A549 (cell line): ENCODE results near the gene NLGN2. TPM values are rescaled to one million over a fixed set of nuclear protein-coding genes. Genes with fewer than 3 reads are reported as not detected.

ENCODE experiments used
- ATAC-seq, 2 experiments: fragments of 200-7000 bp in 1 of 2; fragments of >200 bp in 1 of 2; cut with Nextera tagmentation in 1 of 2; cut with Tn5 transposase in 1 of 2; 3 replicates each; pipeline versions ENCODE4 v1.8.0 to v1.9.1; 2018 to 2020; ENCODE audit warnings: mild to moderate bottlenecking in 1 of 2, moderate library complexity in 1 of 2
- CTCF ChIA-PET: fragments of 300-600 bp; sonication (Branson Sonifier 250); formaldehyde crosslinking; extraction: SDS; loops from one replicate; lab custom pipeline; 2021; ENCODE audit warnings: antibody characterized with exemption, inconsistent platforms; lab: Yijun Ruan, JAX
- POLR2A ChIA-PET: fragments of 350-600 bp; formaldehyde crosslinking; extraction: SDS; loops from one replicate; lab custom pipeline; 2021; ENCODE audit warnings: antibody characterized with exemption, inconsistent platforms; lab: Yijun Ruan, JAX
- DNase-seq, 2 experiments: peaks; one replicate each; pipeline versions ENCODE4 v3.0.0 to v3.0.0-alpha.2; 2011 to 2016; ENCODE audit warnings: low read depth in 1 of 2, low spot score in 1 of 2
- FAIRE-seq: peaks from 2 replicates; lab custom pipeline; 2011; peaks lifted over from hg19 to GRCh38; lab: Jason Lieb, UNC
- H3K27ac ChIP-seq, 2 experiments: fragments of >200 bp; sonication (Bioruptor Twin); formaldehyde crosslinking; 3 replicates each; pipeline ENCODE4 v1.5.1; 2016 to 2017
- H3K4me1 ChIP-seq: fragments of >200 bp; sonication (Bioruptor Twin); formaldehyde crosslinking; 3 replicates; pipeline ENCODE4 v1.6.1; 2016
- H3K4me2 ChIP-seq: fragments of >200 bp; sonication (Bioruptor Twin); formaldehyde crosslinking; 3 replicates; pipeline ENCODE4 v1.6.1; 2016
- H3K4me3 ChIP-seq: fragments of >200 bp; sonication (Bioruptor Twin); formaldehyde crosslinking; 3 replicates; pipeline ENCODE4 v1.5.1; 2016
- H3K9me3 ChIP-seq: fragments of >200 bp; sonication (Bioruptor Twin); formaldehyde crosslinking; 3 replicates; pipeline ENCODE4 v1.6.1; 2016
- CBX2 ChIP-seq: fragments of 200-600 bp; sonication (generic); IDR thresholded peaks from 2 replicates; pipeline ENCODE4 v1.6.1; 2016; ENCODE audit warnings: low read depth, mild to moderate bottlenecking, borderline replicate concordance
- CBX8 ChIP-seq: fragments of 200-600 bp; sonication (generic); IDR thresholded peaks from 2 replicates; pipeline ENCODE4 v1.6.1; 2016
- CEBPB ChIP-seq, 2 experiments: fragments of >200 bp in 1 of 2; sonication (Bioruptor Twin) in 1 of 2; formaldehyde crosslinking in 1 of 2; IDR thresholded peaks; 2 replicates each; pipeline ENCODE4 v1.6.1; 2012 to 2016
- EHF ChIP-seq: fragments of 250-450 bp; sonication (Bioruptor Pico); IDR thresholded peaks from 2 replicates; pipeline ENCODE4 v1.5.0; 2020; ENCODE audit warnings: mild to moderate bottlenecking
- EHMT2 ChIP-seq: fragments of 200-600 bp; sonication (generic); IDR thresholded peaks from 2 replicates; pipeline ENCODE4 v1.6.1; 2016; ENCODE audit warnings: antibody characterized with exemption, low read depth, mild to moderate bottlenecking, moderate library complexity
- EP300 ChIP-seq, 2 experiments: fragments of >200 bp; sonication (Bioruptor Twin); formaldehyde crosslinking; IDR thresholded peaks; 2 replicates in 1 of 2; 3 replicates in 1 of 2; pipeline ENCODE4 v1.6.1; 2016 to 2017
- GATA3 ChIP-seq: IDR thresholded peaks from 2 replicates; pipeline ENCODE4 v1.6.1; 2012; ENCODE audit warnings: borderline replicate concordance
- HDAC2 ChIP-seq: fragments of 200-600 bp; sonication (generic); IDR thresholded peaks from 2 replicates; pipeline ENCODE4 v1.6.1; 2016
- HOXB5 ChIP-seq: fragments of 250-450 bp; sonication (Bioruptor Pico); IDR thresholded peaks from 2 replicates; pipeline ENCODE4 v1.5.0; 2020; ENCODE audit warnings: mild to moderate bottlenecking, moderate library complexity
- JUNB ChIP-seq: fragments of >200 bp; sonication (Bioruptor Twin); formaldehyde crosslinking; IDR thresholded peaks from 2 replicates; pipeline ENCODE4 v1.6.1; 2016
- NPAS2 ChIP-seq: fragments of 250-450 bp; sonication (Bioruptor Pico); IDR thresholded peaks from 2 replicates; pipeline ENCODE4 v1.8.0; 2022; ENCODE audit warnings: mild to moderate bottlenecking, moderate library complexity, borderline replicate concordance
- RAD21 ChIP-seq, 2 experiments: fragments of >200 bp in 1 of 2; sonication (Bioruptor Twin) in 1 of 2; formaldehyde crosslinking in 1 of 2; IDR thresholded peaks in 1 of 2; conservative IDR thresholded peaks in 1 of 2; 2 replicates in 1 of 2; 3 replicates in 1 of 2; pipeline ENCODE4 v1.6.1; 2012 to 2018; ENCODE audit warnings: inconsistent platforms in 1 of 2
- RARB ChIP-seq: fragments of 250-450 bp; sonication (Bioruptor Pico); IDR thresholded peaks from 2 replicates; pipeline ENCODE4 v1.8.0; 2021; ENCODE audit warnings: mild to moderate bottlenecking, moderate library complexity
- RNF2 ChIP-seq: fragments of 200-600 bp; sonication (generic); IDR thresholded peaks from 2 replicates; pipeline ENCODE4 v1.6.1; 2016; ENCODE audit warnings: low read depth, mild to moderate bottlenecking, antibody characterized with exemption, moderate library complexity, borderline replicate concordance
- ZC3H11A ChIP-seq: fragments of 450-650 bp; IDR thresholded peaks from 2 replicates; pipeline ENCODE4 v1.6.1; 2014; ENCODE audit warnings: antibody characterized with exemption, mild to moderate bottlenecking
- WGBS: methylation state at CpG from one replicate; pipeline ENCODE4 v1.1.6; 2017; ENCODE audit errors: missing lambda C conversion rate; 5-methylcytosine and 5-hydroxymethylcytosine counted together
- polyA plus RNA-seq, 4 experiments: library from polyadenylated mRNA; depleted of rRNA in 3 of 4; stranded (reverse); fragments of >200 nt; fragmentation: RNase III in 1 of 4; extraction: RNeasy Plus Mini Kit Qiagen cat#74134 plus additional on column Dnase treatment in 1 of 4; gene quantifications; 2 replicates in 3 of 4; 3 replicates in 1 of 4; pipeline ENCODE4 v1.2.3, GENCODE V29; 2011 to 2017
- TF ChIP-seq, protein P1 (sequence below): fragments of >200 bp; sonication (Bioruptor Twin); formaldehyde crosslinking; IDR thresholded peaks from 3 replicates; pipeline ENCODE4 v1.5.1; 2016
- TF ChIP-seq, protein P2 (sequence below): fragments of 150-350 bp; IDR thresholded peaks from 2 replicates; pipeline ENCODE4 v1.6.1; 2014; ENCODE audit warnings: low read depth, mild to moderate bottlenecking, low read length
- TF ChIP-seq, protein P3 (sequence below): fragments of >200 bp; sonication (Bioruptor Twin); formaldehyde crosslinking; IDR thresholded peaks from 3 replicates; pipeline ENCODE4 v1.6.1; 2016
- TF ChIP-seq, protein P4 (sequence below): IDR thresholded peaks from 2 replicates; pipeline ENCODE4 v1.6.1; 2012; ENCODE audit warnings: low read depth, borderline replicate concordance
- TF ChIP-seq, protein P5 (sequence below): IDR thresholded peaks from 2 replicates; pipeline ENCODE4 v1.6.1; 2012

Gene NLGN2
- polyA plus RNA-seq, 2 of the 4 experiments (the other 2 are of a cell fraction): 4.1 to 27.5 TPM

DNA sequence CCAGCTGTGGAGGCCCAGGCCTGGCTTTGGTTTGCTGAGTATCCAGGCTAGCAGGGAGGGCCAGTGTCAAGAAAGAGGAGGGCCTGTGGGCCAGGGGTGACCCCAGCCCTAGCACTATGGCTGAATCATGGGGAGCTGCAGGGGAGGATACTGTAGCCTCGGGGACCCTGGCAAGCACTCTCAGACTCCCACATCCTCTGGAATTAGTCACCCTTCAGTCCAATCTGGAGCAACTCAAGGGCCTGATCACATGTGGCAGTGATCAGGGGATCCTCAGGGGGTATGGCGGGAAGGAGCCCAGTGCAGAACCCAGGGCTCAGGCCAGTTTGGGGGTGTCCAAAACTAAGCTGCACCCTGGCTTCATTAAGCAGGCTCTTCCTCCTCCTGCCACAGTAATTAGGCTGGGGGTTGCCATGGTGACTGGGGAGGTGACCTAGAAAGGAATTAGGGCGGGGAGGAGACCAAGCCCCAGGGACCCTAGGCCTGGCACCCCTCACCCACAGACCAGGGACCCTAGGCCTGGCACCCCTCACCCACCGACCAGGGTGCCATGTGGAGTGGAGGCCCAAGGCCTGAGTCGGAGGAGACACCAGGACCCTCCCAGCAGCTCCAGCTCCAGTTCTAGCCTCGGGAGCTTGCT is 5.8 kb downstream of the NLGN2 start:
- POLR2A ChIA-PET: no interaction called here
- FAIRE-seq: no peak

DNA sequence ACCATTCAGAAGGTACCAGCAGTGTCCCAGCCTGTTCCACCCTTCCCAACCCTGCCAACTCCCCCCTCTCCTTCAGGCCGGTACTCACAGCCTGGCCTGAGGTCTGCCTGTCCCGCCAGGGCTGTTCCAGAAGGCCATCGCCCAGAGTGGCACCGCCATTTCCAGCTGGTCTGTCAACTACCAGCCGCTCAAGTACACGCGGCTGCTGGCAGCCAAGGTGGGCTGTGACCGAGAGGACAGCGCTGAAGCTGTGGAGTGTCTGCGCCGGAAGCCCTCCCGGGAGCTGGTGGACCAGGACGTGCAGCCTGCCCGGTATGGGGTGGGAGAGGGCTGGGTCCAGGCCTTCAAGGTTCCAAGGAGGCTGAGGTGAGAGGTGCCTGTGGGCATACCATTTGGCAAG is 7.2 kb downstream of the NLGN2 start:
- FAIRE-seq: no peak

More for the DNA sequence above, 5.8 kb downstream of the NLGN2 start:
- Histone ChIP-seq H3K27ac (no peak overlapping the region), H3K4me1 (0 out of 3 replicates have a peak, but pooled peaks cover 3% of the 10 kb centered on the region), H3K4me2 (no peak overlapping the region), H3K9me3 (no peaks in the 10 kb centered on the region), H3K4me3 (no peak overlapping the region)
- CTCF ChIA-PET: interaction anchor here (0.6 to 1.6 kb wide), 6 partner anchors 11 to 502 kb away, joined by 3 to 7 read pairs (median 4); no protein-coding TSS in a partner anchor
- ATAC-seq (no peak), DNase-seq (no peak)
- 73% methylated on average over 6 of the region's 6 CpGs for WGBS
- TF ChIP-seq HDAC2: no peak
- no peak for TF ChIP-seq EHMT2
- TF ChIP-seq EHF (CRISPR knock-in tag): no peak
- TF ChIP-seq NPAS2 (CRISPR knock-in tag): no peak

DNA sequence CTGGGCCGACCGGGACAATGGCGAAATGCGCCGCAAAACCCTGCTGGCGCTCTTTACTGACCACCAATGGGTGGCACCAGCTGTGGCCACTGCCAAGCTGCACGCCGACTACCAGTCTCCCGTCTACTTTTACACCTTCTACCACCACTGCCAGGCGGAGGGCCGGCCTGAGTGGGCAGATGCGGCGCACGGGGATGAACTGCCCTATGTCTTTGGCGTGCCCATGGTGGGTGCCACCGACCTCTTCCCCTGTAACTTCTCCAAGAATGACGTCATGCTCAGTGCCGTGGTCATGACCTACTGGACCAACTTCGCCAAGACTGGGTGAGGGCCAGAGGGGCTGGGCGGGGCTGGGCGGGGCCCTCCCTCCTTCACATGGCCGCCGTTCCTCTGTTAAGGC is 8.1 kb downstream of the NLGN2 start:
- WGBS: 91% methylated on average over 23 of the region's 23 CpGs
- no peak for FAIRE-seq
- CTCF ChIA-PET: interaction anchor here (0.8 to 2.1 kb wide), 2 partner anchors 9 to 21 kb away, joined by 3 to 9 read pairs; no protein-coding TSS in a partner anchor

More for the DNA sequence above, 7.2 kb downstream of the NLGN2 start:
- ATAC-seq (no peak), DNase-seq (no peak)
- ChIA-PET CTCF (interaction anchor here (1.5 kb wide), 1 partner anchor 9 kb away, joined by 3 read pairs; no protein-coding TSS in a partner anchor), POLR2A (no interaction called here)
- H3K4me1 ChIP-seq: 0 out of 3 replicates have a peak, but pooled peaks cover 3% of the 10 kb centered on the region
- 87% methylated on average over 13 of the region's 14 CpGs for WGBS
- no peaks in the 10 kb centered on the region for H3K9me3 ChIP-seq
- no peak for TF ChIP-seq GATA3
- TF ChIP-seq, protein P1, sequence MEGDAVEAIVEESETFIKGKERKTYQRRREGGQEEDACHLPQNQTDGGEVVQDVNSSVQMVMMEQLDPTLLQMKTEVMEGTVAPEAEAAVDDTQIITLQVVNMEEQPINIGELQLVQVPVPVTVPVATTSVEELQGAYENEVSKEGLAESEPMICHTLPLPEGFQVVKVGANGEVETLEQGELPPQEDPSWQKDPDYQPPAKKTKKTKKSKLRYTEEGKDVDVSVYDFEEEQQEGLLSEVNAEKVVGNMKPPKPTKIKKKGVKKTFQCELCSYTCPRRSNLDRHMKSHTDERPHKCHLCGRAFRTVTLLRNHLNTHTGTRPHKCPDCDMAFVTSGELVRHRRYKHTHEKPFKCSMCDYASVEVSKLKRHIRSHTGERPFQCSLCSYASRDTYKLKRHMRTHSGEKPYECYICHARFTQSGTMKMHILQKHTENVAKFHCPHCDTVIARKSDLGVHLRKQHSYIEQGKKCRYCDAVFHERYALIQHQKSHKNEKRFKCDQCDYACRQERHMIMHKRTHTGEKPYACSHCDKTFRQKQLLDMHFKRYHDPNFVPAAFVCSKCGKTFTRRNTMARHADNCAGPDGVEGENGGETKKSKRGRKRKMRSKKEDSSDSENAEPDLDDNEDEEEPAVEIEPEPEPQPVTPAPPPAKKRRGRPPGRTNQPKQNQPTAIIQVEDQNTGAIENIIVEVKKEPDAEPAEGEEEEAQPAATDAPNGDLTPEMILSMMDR: no peak
- TF ChIP-seq, protein P2, sequence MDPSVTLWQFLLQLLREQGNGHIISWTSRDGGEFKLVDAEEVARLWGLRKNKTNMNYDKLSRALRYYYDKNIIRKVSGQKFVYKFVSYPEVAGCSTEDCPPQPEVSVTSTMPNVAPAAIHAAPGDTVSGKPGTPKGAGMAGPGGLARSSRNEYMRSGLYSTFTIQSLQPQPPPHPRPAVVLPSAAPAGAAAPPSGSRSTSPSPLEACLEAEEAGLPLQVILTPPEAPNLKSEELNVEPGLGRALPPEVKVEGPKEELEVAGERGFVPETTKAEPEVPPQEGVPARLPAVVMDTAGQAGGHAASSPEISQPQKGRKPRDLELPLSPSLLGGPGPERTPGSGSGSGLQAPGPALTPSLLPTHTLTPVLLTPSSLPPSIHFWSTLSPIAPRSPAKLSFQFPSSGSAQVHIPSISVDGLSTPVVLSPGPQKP: no peak
- TF ChIP-seq CEBPB (IDR thresholded peaks at IDR 0.05): no peak
- TF ChIP-seq HOXB5: no peak
- H3K4me3 ChIP-seq: no peak overlapping the region
- H3K4me2 ChIP-seq: no peak overlapping the region
- H3K27ac ChIP-seq: no peak overlapping the region

More for the DNA sequence above, 8.1 kb downstream of the NLGN2 start:
- Histone ChIP-seq H3K4me1 (0 out of 3 replicates have a peak, but pooled peaks cover 3% of the 10 kb centered on the region), H3K27ac (no peak overlapping the region), H3K4me2 (no peak overlapping the region), H3K9me3 (no peaks in the 10 kb centered on the region), H3K4me3 (no peak overlapping the region)
- POLR2A ChIA-PET: no interaction called here
- DNase-seq: no peak
- TF ChIP-seq JUNB (no peak), CBX2 (no peak), RARB (CRISPR knock-in tag) (no peak), ZC3H11A (no peak), CBX8 (no peak), EHF (CRISPR knock-in tag) (no peak), RNF2 (no peak), RAD21 (conservative IDR thresholded peaks at IDR 0.05 in 1 of 2, IDR thresholded peaks at IDR 0.05 in 1 of 2) (no peak), EP300 (IDR thresholded peaks at IDR 0.05) (no peak)
- TF ChIP-seq, protein P3, sequence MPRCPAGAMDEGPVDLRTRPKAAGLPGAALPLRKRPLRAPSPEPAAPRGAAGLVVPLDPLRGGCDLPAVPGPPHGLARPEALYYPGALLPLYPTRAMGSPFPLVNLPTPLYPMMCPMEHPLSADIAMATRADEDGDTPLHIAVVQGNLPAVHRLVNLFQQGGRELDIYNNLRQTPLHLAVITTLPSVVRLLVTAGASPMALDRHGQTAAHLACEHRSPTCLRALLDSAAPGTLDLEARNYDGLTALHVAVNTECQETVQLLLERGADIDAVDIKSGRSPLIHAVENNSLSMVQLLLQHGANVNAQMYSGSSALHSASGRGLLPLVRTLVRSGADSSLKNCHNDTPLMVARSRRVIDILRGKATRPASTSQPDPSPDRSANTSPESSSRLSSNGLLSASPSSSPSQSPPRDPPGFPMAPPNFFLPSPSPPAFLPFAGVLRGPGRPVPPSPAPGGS: no peak
- TF ChIP-seq, protein P4, sequence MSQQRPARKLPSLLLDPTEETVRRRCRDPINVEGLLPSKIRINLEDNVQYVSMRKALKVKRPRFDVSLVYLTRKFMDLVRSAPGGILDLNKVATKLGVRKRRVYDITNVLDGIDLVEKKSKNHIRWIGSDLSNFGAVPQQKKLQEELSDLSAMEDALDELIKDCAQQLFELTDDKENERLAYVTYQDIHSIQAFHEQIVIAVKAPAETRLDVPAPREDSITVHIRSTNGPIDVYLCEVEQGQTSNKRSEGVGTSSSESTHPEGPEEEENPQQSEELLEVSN: no peak
- TF ChIP-seq, protein P5, sequence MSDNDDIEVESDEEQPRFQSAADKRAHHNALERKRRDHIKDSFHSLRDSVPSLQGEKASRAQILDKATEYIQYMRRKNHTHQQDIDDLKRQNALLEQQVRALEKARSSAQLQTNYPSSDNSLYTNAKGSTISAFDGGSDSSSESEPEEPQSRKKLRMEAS: no peak
- no peak for ATAC-seq
